GM19463 (cell line): ENCODE data around the gene ZBTB47.

Experiments used
- ATAC-seq: cut with Tn5 transposase; IDR thresholded peaks from one replicate; pipeline ENCODE4 v1.9.1; 2021; ENCODE audit warnings: mild to moderate bottlenecking, moderate library complexity; ENCODE audit not compliant: unreplicated experiment

The ZBTB47 gene

DNA sequence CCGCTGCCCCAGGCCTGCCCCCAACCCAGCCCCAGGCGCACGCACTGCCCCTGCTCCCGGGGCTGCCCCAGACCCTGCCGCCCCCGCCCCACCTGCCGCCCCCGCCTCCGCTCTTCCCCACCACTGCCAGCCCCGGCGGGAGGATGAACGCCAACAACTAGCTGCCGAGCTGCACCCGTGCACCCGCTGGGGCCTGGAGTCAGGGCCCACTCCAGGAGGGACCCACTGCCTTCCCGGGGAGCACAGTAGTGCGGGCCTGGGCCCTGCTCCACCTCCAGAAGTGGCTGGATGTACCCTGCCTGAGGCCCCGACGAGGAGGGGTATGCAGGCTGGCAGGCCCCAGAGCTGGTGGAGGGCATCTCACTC, 10.9 kb downstream of the ZBTB47 start:
- ATAC-seq: no peak

DNA sequence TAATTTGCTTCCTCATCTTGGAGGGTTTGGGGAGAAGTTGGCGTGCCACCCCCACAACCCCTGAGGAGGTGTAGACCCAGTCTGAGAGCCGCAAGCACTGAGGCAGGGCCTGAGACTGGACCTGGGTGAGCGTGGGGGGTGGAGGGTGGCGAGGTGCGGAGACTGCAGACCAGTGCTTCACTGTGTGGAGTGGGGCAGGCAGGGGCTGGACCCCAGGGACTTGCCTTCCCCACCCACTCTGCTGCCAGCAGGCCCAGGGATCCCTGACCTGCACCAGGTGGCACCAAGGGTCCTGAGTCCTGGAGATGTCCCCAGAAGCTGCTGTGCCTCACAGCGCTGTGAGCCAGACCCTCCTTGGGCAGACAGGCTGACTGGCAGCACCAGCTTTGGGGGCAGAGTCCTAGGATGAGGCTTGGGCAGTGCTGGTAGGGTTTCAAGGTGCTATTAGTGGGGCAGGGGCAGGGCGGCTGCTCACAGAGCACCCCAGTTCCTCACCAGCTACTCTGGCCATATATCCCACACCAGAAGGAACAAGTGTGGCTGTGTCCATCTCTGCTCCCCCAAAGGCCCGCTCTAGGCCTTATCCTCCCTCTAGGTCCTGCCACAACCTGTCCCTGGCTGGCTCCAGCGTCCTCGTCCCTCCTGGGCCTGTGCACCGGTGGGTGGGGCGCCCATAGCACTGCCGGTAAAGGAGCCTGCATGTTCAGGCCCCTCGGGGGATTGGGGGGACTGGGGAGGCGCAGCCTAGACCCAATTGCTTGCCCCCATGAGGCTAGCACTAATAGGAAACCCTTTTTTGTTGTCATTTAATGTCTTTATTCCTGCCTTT, 11.8 kb downstream of the ZBTB47 start:
- ATAC-seq: no peak

DNA sequence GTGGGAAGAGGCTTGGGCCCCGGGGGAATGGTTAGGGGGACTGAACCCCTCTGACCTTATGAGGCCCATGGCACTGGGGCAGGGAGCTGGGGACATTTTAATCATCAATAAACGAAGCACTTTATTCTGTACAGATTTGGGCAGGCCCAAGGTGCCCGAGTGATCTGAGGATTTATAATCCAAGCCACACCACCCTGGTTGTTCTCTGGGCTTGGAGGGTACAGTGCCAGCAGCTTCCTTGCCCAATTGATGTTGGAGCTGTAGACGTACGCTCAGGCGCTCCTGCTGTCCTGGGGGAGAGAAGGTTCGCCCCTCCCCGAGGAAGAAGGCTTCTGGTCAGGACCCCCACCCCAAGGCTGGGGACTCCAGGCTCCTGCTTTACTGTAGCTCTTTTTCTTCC, 12.5 kb downstream of the ZBTB47 start:
- ATAC-seq: no peak

DNA sequence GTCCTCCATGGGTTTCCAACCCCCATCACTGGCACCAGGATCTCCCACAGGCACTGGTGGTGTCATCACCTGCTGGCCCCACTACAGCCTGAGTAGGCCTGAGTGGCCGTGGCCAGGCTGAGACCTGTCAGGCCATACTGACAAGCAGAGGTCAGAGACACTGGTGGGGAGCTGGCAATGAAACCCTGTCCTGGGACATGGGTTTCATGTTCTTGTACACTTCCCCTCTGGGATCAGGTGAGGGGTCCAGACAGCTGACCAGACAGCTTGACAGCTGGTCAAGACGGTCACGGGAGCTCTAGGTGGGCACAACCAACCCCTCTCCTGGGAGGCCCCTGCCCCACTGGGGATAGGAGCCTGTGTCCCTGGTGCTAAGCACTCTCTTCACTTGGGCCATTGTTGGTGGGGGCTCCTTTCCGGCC, 13.1 kb downstream of the ZBTB47 start:
- no peak for ATAC-seq

DNA sequence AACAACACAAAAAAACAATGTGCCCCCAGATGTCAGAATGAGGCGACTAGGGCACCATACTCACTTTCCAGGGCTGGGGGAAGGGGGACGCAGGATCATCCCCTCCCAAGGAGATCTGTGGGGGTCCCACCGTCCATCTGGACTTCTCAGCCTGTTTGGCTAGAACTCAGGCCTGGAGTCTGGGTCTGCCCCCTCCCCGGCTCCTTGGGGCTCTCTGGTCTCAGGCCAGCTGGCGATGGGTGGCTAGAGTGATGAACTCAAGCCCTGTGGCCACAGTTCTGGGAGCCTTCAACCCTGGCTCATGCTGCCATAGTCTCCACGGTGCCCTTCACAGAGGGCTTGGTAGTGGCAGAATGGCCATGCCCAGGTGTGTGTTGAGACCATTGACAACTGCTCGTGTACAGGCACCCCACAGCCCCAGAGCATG, 13.6 kb downstream of the ZBTB47 start:
- ATAC-seq: no peak

DNA sequence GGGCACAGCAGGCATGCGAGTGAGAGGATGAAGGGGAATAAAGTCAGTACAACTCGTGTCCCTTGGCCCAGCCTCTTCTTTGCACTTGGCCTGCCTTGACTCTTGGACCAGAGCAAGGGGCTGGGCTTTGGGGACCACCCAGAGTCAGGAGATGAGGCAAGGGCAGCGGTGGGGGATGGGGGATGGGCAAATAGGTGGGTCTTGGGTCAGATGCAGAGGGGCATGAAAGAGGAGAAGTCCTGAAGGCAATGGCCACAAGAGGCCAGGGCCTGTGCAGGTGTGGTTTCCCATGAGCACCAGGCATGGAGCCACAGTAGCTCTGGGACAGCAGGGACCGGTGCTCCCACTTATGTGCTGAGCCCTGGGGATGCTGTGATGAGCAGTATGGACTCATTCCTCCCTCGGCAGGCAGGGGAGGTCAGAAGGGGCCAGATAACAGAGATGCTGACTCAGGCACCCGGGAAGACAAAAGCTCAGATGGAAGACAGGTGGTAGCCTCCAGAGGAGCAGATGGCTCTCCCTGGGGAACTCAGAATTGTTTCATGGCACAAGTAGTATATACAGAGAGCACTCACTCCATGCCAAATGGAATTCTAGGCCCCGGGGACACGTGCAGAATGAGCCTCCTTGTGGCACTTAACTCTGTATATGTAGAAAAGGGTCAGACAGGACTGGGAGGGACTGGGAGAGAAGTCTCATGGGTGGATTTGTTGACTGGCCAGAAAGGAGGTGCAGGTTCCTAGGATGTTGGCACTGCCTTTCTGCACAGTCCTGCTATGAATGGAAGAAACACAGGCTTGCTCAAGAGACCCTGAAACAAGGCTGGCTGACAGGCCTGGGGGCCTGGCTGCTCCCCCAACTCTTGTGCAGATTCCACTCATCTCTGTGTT, 14.3 kb downstream of the ZBTB47 start:
- ATAC-seq: no peak

DNA sequence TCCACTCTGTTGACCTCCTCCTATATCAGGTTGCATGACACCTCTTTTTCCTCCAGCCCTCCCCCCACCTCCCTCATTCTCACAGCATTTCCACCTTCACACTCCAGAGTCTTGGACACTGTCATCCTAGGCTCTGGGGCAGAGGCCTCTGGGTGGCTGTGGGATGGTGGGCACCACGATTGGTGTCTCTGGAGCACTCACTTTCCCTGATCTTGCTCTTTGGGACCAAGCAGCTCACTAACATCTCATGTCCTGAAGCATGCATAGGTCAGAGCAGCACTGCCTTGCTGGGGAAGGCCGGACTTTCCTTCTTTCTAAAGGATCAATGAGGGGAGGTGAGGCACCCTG, 14.9 kb downstream of the ZBTB47 start:
- ATAC-seq: no peak

DNA sequence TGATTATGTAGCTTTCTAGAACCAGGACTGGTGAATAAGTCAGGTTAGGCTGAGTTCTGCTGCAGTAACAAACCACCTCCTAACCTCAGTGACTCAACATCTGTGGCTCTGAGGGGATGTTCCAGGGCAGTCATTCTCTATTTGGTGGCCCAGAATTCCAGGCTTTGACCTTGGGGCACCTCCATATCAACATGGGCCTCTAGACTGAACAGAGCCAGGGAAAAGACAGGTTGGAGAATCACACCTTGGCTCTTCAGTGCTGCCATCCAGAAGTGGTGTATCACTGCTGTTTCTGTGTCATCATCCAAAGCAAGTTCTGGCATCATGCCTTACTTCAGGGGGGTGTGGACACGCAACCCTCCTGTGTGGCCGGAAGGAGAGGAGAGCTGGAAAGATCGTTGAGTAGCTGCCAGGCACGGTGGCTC, 15.3 kb downstream of the ZBTB47 start:
- ATAC-seq: no peak

DNA sequence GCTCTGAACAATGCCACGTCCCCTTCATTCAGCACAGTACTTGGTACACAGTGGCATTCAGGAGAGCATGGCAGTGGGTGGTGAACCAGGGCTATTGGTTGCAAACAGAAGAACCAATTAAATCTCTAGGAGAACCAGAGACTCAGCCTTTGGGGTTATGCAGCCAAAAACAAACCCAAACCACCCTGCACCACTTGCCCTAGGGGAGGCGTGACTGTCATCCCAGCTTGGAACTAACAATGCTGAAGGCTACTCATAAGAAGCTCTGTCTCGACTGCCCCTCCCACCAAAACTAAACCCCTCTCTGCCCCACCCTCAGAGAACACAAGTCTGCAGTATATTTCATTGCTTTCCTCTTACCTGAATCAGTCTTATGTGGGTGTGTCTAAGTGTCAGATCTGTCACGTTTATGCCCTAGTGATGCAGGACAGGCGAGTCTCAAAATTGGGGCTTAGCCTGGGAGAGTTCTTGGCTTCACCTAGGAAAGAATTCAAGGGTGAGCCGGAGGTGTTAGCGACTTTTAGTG, 16.6 kb downstream of the ZBTB47 start:
- ATAC-seq: no peak

DNA sequence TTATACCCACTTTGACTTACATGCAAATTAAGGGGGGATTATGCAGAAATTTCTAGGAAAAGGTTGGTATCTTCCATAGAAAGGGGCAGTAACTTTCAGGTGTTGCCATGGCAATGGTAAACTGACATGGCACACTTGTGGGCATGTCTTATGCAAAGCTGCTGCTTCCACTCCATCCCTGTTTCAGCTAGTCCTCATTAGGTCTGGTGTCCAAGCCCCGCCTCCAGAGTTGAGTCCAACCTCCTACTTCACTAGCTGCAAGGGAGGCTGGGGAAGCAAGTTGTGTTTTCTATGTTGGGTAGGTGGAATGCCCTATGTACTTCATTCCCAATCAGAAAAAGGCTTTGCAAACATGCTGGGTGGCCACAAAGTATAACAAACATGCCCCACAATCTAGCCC, 17.2 kb downstream of the ZBTB47 start:
- ATAC-seq: no peak

DNA sequence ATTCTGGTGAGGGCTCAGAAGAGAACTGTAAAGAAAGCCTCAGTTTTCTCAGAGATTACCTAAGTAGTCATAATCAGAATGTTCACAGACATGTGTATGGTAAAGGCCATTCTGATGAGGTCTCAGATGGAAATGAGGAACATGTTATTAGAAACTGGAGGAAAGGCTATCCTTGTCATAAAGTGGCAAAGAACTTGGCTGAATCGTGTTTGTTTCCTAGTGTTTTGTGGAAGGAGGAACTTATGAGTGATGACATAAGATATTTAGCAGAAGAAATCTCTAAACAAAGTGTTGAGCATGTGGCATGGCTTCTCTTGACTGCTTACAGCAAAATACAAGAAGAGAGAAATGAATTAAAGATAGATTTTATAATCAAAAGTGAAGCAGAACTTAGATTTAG, 19.0 kb downstream of the ZBTB47 start:
- ATAC-seq: no peak

DNA sequence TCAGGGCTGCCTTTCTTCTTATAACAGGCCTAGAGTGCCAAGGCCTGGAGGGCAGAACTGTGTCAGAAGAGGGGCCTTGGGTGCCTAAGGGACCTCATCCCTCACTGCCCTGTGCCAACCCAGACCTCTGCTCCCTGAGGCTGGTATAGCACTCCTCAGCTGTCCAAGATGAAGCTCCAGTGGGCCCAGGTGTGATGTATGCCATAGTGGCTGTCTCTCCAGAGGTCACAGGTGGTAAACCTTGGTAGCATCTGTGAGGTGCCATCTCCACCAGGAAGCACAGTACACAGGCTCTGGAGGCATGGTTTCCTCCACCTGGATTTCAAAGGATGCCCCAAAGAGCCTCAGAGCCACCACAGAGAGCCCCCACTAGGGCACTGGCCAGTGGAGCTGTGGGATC, 19.6 kb downstream of the ZBTB47 start:
- no peak for ATAC-seq

DNA sequence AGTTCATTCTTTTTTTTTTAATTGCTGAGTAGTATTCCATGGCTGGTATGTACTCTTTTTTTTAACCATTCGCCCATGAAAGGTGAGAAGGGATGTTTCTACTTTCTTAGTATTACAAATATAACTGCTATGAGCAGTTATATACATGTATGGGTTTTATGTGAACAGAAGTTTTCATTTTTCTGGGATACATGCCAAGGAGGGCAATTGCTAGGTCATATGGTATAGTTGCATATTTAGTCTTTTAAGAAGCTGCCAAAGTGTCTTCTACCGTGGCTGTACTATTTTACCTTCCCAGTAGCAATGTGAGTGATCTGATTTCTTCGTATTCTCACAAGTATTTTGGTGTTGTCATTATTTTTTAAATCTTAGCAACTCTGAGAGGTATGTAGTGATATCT, 20.6 kb downstream of the ZBTB47 start:
- no peak for ATAC-seq

DNA sequence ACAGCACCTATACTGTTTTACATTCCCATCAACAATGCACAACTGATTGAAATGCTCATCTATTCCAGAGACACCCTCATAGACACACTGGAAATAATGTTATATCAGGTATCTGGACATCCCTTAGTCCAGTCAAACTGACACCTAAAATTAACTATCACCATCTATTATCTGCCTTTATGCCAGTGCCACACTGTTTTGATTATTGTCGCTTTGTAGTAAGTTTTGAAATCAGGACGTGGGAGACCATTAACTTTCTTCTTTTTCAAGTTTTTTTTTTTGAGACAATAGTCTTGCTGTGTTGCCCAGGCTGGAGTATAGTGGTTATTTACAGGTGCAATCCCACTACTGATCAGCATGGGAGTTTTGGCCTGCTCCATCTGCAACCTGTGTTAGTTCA, 22.4 kb downstream of the ZBTB47 start:
- ATAC-seq: no peak

DNA sequence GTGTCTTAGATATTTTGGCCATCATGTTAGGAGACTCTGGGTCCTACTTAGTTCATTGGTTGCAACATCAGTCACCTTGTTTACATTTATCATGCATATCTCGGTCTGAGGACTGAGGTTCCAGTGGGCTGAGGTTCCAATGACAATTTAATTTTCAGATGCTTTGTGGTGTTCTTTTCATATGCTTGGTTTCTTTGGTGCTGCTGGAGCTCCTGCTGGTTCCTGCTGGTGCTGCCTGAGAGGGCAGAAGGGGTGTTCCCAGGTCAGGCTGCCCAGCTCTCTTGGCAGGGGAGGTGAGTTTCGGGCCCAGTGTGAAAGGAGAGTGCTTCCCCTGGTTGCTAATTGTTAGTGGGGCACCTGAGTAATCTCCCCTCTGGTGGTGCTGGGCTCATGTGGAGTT, 24.9 kb downstream of the ZBTB47 start:
- no peak for ATAC-seq

DNA sequence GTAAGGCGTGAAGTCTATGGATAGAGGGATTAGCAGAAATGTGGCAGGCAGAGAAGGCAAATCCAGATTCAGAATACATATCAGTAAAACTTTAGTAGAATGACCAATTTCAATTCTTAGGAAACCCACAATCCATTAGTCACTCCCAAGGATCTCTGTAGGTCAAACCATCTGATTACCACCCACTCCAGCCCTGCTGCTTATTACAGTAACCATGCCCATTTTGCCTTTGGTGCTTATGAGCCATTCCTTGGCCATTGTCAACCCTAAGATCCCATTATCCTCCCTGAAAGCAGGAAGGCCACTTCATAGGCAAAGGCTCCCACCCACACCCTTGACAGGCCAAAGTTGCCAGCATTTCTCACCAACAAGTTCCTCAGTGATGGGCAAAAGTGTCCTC, 26.8 kb downstream of the ZBTB47 start:
- ATAC-seq: no peak

DNA sequence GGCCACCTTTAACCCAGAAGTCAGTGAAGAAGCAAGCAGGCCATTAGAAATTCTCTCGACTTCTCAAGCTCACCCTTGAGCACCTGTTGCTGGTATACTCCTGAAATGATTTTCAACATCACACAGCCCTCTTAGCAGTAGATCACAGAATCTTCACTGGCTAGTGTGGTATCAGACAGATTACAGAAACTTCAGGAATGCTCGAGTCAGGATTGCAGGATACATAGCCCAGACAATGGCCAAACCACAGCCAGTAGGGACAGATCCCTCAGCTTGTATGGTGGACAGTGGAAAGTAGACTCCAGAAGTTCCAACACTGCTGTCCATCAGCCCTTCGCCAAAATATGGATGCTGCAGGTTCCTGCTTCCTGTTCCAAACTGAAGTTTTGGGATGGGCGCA, 27.3 kb downstream of the ZBTB47 start:
- ATAC-seq: no peak

DNA sequence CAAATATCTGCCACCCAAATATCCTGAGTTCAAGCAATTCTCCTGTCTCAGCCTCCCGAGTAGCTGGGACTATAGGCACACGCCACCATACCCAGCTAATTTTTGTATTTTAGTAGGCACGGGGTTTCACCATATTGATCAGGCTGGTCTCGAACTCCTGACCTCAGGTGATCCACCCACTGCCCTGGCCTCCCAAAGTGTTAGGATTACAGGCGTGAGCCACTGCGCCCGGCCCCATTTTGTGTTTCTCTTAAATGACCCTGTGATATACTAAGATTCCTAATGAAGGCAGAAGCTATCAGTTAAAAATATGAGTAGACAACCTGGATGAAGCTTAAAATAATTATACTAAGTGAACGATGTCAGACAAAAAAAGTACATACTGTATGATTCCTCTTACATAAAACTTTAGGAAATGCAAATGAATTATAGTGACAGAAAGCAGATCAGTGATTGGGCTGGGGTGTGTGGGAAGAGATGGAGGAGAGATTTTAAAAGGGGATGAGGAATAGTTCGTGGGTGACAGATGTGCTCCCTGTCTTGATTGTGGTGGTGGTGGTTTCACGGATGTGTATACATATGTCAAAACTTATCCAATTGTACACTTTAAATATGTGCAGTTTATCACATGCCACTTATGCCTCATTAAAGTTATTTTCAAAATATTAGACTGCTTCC, 28.0 kb downstream of the ZBTB47 start:
- ATAC-seq: no peak

DNA sequence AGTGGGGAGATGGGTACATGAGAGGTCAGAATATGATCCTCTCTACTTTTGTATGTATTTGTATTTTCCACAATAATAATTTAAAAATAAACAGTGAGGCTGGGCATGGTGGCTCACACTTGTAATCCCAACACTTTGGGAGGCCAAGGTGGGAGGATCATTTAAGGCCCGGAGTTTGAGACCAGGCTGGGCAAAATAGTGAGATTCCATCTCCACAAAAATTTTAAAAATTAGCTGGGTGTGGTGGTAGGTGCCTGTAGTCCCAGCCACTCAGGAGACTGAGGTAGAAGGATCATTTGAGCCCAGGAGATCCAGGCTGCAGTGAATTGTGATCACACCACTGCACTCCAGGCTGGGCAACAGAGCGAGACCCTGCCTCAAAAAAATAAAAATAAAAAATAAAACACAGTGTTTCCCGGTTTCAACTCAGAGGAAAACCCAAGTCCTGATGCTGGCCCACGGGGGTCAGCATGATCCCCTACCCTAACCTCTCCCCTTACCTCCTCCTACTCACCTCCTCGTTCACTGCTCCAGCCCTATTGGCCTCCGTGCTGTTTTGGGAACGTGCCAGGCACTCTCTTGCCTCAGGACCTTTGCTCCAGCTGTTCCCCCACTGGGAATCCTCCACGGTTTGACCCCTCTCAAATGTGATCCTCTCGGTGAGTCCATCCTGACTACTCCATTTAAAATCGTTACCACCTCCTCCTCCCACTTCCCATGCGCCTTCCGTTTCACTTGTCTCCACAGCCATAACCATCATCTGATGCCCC, 29.0 kb downstream of the ZBTB47 start:
- ATAC-seq: no peak

DNA sequence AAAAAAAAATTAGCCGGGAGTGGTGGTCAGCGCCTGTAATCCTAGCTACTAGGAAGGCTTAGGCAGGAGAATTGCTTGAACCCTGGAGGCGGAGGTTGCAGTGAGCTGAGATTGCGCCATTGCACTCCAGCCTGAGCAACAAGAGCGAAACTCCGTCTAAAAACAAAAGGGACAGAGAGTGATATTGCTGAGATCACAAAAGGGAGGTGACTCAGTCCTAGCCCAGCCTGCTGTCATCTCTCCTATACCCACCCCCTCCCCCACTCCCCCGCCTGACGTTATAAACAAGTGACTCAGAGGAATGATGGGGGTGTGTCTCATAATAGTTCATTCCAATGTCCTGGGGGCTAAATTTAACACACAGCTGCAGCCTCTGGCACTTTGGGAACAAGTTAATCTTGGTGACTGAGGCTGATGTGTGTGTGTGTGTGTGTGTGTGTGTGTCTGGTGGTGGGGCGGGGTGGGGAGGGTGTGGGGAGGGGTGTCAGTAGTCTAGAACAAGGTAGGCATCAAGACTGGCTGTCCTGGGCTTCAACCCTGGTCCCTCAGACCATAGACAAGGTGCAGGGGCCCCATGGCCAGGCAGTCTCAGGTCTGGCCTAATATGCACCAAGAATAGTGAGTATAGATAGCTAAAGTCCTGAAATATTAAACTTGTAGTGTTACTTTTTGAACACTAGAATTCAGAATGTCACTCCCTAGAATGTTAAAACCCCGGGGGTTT, 30.5 kb downstream of the ZBTB47 start:
- ATAC-seq: no peak
